Activated T-helper 17 cell treated with anti-CD3 and anti-CD28 coated beads, Interleukin-2, amount 50 U/mL, for 72 hours (primary cell): ENCODE results near the gene KCNC4. TPM values are rescaled to one million over a fixed set of nuclear protein-coding genes. Genes with fewer than 3 reads are reported as not detected.
A peak's percentile ranks its signal among the peaks of the same experiment; 100 is the strongest.

Source experiments
- ATAC-seq: fragments of 150-1000 bp; cut with Tn5 transposase; replicated peaks from 2 replicates; pipeline ENCODE4 v1.10.0; 2021; ENCODE audit warnings: mild to moderate bottlenecking, moderate library complexity
- H3K27ac Mint-ChIP-seq: one replicate; pipeline ENCODE4 v1.8.0; 2022; ENCODE audit warnings: mixed read lengths
- H3K27me3 Mint-ChIP-seq: one replicate; pipeline ENCODE4 v1.8.0; 2022; ENCODE audit warnings: mixed read lengths
- H3K36me3 Mint-ChIP-seq: one replicate; pipeline ENCODE4 v1.8.0; 2022; ENCODE audit warnings: low read depth, mild to moderate bottlenecking, mixed read lengths
- H3K4me1 Mint-ChIP-seq: one replicate; pipeline ENCODE4 v1.8.0; 2022; ENCODE audit warnings: mixed read lengths
- H3K4me3 Mint-ChIP-seq: one replicate; pipeline ENCODE4 v1.8.0; 2022; ENCODE audit warnings: mild to moderate bottlenecking, mixed read lengths
- H3K9me3 Mint-ChIP-seq: one replicate; pipeline ENCODE4 v1.8.0; 2022; ENCODE audit warnings: mixed read lengths
- total RNA-seq, 2 donors: library from RNA; stranded (reverse); gene quantifications; one replicate each; pipeline ENCODE4 v1.2.3, GENCODE V29; 2022

The KCNC4 gene
- total RNA-seq, 2 donors from 2014 or later = 13.4 to 18.9 TPM

- Mint-ChIP-seq H3K27ac (no peak overlapping the region), H3K9me3 (no peaks in the 10 kb centered on the region), H3K27me3 (no peaks in the 10 kb centered on the region), H3K4me3 (no peak overlapping the region), H3K36me3 (no peaks in the 10 kb centered on the region), H3K4me1 (no peaks in the 10 kb centered on the region)
- ATAC-seq = no peak
Observed at GRCh38 chr1:110177775-110178174, 32.3 kb upstream of the KCNC4 start.

- Mint-ChIP-seq H3K4me1 (no peaks in the 10 kb centered on the region), H3K27ac (no peak overlapping the region), H3K4me3 (no peak overlapping the region), H3K36me3 (no peaks in the 10 kb centered on the region), H3K27me3 (peaks cover 5% of the 10 kb centered on the region), H3K9me3 (no peaks in the 10 kb centered on the region)
- no peak for ATAC-seq
Observed at GRCh38 chr1:110183642-110184167, 26.4 kb upstream of the KCNC4 start.

- no peak overlapping the region for H3K4me3 Mint-ChIP-seq
- ATAC-seq = no peak
- no peaks in the 10 kb centered on the region for H3K4me1 Mint-ChIP-seq
- H3K9me3 Mint-ChIP-seq = no peaks in the 10 kb centered on the region
- H3K27me3 Mint-ChIP-seq = peaks cover 11% of the 10 kb centered on the region
- no peak overlapping the region for H3K27ac Mint-ChIP-seq
- no peaks in the 10 kb centered on the region for H3K36me3 Mint-ChIP-seq
Observed at GRCh38 chr1:110184446-110184845, 25.7 kb upstream of the KCNC4 start.

GRCh38 chr1:110185181-110185580, 24.9 kb upstream of the KCNC4 start:
- no peak for ATAC-seq
- Mint-ChIP-seq H3K9me3 (no peaks in the 10 kb centered on the region), H3K27me3 (peaks cover 15% of the 10 kb centered on the region), H3K4me1 (no peaks in the 10 kb centered on the region), H3K27ac (no peak overlapping the region), H3K36me3 (no peaks in the 10 kb centered on the region), H3K4me3 (no peak overlapping the region)

- Mint-ChIP-seq H3K27ac (no peak overlapping the region), H3K4me3 (no peak overlapping the region), H3K27me3 (peaks cover 22% of the 10 kb centered on the region), H3K36me3 (no peaks in the 10 kb centered on the region), H3K4me1 (no peaks in the 10 kb centered on the region), H3K9me3 (no peaks in the 10 kb centered on the region)
- ATAC-seq = no peak
Observed at GRCh38 chr1:110186558-110186957, 23.6 kb upstream of the KCNC4 start.

GRCh38 chr1:110187139-110187890, 22.8 kb upstream of the KCNC4 start:
- peaks cover 22% of the 10 kb centered on the region for H3K27me3 Mint-ChIP-seq
- H3K36me3 Mint-ChIP-seq = no peaks in the 10 kb centered on the region
- H3K4me1 Mint-ChIP-seq = no peaks in the 10 kb centered on the region
- H3K27ac Mint-ChIP-seq = no peak overlapping the region
- H3K4me3 Mint-ChIP-seq = no peak overlapping the region
- no peaks in the 10 kb centered on the region for H3K9me3 Mint-ChIP-seq
- ATAC-seq = no peak

GRCh38 chr1:110188035-110188618, 22.0 kb upstream of the KCNC4 start:
- no peak overlapping the region for H3K27ac Mint-ChIP-seq
- H3K9me3 Mint-ChIP-seq = no peaks in the 10 kb centered on the region
- no peaks in the 10 kb centered on the region for H3K36me3 Mint-ChIP-seq
- no peaks in the 10 kb centered on the region for H3K4me1 Mint-ChIP-seq
- no peak for ATAC-seq
- no peak overlapping the region for H3K4me3 Mint-ChIP-seq
- peaks cover 22% of the 10 kb centered on the region for H3K27me3 Mint-ChIP-seq

GRCh38 chr1:110189181-110189580, 20.9 kb upstream of the KCNC4 start:
- H3K9me3 Mint-ChIP-seq = no peaks in the 10 kb centered on the region
- H3K4me3 Mint-ChIP-seq = no peak overlapping the region
- H3K36me3 Mint-ChIP-seq = no peaks in the 10 kb centered on the region
- no peak overlapping the region for H3K27ac Mint-ChIP-seq
- H3K4me1 Mint-ChIP-seq = no peaks in the 10 kb centered on the region
- H3K27me3 Mint-ChIP-seq = peaks cover 22% of the 10 kb centered on the region
- ATAC-seq = no peak

- H3K4me1 Mint-ChIP-seq = no peaks in the 10 kb centered on the region
- no peak overlapping the region for H3K27ac Mint-ChIP-seq
- peaks cover 17% of the 10 kb centered on the region for H3K27me3 Mint-ChIP-seq
- peak; percentile 73 for ATAC-seq
- no peaks in the 10 kb centered on the region for H3K9me3 Mint-ChIP-seq
- no peak overlapping the region for H3K4me3 Mint-ChIP-seq
- no peaks in the 10 kb centered on the region for H3K36me3 Mint-ChIP-seq
Observed at GRCh38 chr1:110190282-110190929, 19.7 kb upstream of the KCNC4 start.

GRCh38 chr1:110192541-110192940, 17.6 kb upstream of the KCNC4 start:
- Mint-ChIP-seq H3K4me1 (peaks cover 5% of the 10 kb centered on the region), H3K36me3 (no peaks in the 10 kb centered on the region), H3K9me3 (no peaks in the 10 kb centered on the region), H3K4me3 (no peak overlapping the region), H3K27me3 (peaks cover 17% of the 10 kb centered on the region), H3K27ac (no peak overlapping the region)
- ATAC-seq = no peak

GRCh38 chr1:110195196-110195595, 14.9 kb upstream of the KCNC4 start:
- ATAC-seq = no peak
- Mint-ChIP-seq H3K9me3 (no peaks in the 10 kb centered on the region), H3K27me3 (peaks cover 7% of the 10 kb centered on the region), H3K4me1 (peaks cover 5% of the 10 kb centered on the region), H3K36me3 (no peaks in the 10 kb centered on the region), H3K27ac (no peak overlapping the region), H3K4me3 (no peak overlapping the region)

GRCh38 chr1:110196917-110197765, 13.0 kb upstream of the KCNC4 start:
- Mint-ChIP-seq H3K4me3 (no peak overlapping the region), H3K36me3 (no peaks in the 10 kb centered on the region), H3K27me3 (no peaks in the 10 kb centered on the region), H3K4me1 (peaks cover 5% of the 10 kb centered on the region), H3K27ac (no peak overlapping the region), H3K9me3 (no peaks in the 10 kb centered on the region)
- ATAC-seq = peak; percentile 92

- H3K36me3 Mint-ChIP-seq = no peaks in the 10 kb centered on the region
- no peak overlapping the region for H3K4me3 Mint-ChIP-seq
- no peak for ATAC-seq
- no peaks in the 10 kb centered on the region for H3K27me3 Mint-ChIP-seq
- H3K9me3 Mint-ChIP-seq = no peaks in the 10 kb centered on the region
- peaks cover 7% of the 10 kb centered on the region for H3K4me1 Mint-ChIP-seq
- no peak overlapping the region for H3K27ac Mint-ChIP-seq
Observed at GRCh38 chr1:110197905-110198629, 12.0 kb upstream of the KCNC4 start.

- Mint-ChIP-seq H3K4me3 (no peak overlapping the region), H3K36me3 (no peaks in the 10 kb centered on the region), H3K4me1 (peaks cover 11% of the 10 kb centered on the region), H3K27ac (no peak overlapping the region), H3K27me3 (no peaks in the 10 kb centered on the region), H3K9me3 (no peaks in the 10 kb centered on the region)
- ATAC-seq = no peak
Observed at GRCh38 chr1:110198746-110199145, 11.4 kb upstream of the KCNC4 start.
